Stimulated activated CD8-positive, alpha-beta memory T cell treated with anti-CD3 and anti-CD28 coated beads, Interleukin-12 subunit alpha, Interleukin-12 subunit beta, amount 100 ng/mL, for 1 hour (primary cell): ENCODE measurements around the gene MRPL37.
"Not testable (repeated sequence)": the region's sequence is repeated elsewhere in the genome, so short reads cannot be mapped to it uniquely, and the experiment has no call there.

Experiments
- DNase-seq: peaks from one replicate; pipeline ENCODE4 v3.0.0-alpha.2; 2020; ENCODE audit warnings: low read depth

The MRPL37 gene

DNA sequence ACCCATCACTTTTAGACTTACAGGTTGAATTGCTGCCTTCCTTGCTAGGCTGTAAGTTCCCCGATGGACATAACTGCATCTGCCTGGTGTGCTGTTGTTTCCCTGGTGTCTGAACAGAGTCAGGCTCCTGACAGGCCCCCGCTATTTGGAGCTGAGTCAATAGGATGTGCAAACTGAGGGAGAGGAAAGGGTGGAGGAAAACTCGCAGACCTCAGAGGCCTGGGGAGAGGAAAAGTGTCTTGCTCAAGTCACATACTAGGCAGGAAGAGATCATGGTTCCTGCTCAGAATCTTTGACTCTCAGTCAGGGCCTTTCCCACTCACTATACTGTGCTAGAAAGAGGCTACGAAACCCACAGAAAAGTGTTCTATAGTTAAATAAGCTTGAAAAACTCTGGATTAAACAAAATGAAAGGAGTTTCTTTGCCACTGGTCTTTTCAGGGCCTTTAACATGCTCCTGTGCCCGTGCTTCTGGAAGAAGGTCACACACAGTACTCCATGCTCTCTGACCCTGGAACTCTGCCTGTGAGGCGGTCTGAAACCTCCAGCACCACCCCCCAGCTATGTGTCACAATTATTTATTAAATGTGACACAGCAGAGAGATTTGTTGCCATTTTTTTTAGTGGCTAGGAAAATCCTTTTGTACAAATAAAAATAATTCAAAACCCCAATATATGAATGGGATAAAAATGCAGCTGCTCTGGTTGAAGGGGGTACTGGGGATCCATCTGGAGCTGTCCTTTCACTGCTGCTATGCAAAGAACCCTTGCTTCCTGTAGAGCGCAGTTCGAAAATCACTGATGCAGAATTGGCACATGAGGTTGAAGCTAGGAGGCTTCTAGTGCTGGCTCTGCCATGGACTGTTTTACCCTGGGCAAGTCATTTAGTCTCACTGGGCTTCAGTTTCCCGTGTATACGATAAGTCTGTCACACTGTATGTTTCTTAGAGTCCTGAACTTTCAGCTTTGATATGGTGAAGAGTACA, 27.1 kb upstream of the MRPL37 start:
- no peak for DNase-seq

DNA sequence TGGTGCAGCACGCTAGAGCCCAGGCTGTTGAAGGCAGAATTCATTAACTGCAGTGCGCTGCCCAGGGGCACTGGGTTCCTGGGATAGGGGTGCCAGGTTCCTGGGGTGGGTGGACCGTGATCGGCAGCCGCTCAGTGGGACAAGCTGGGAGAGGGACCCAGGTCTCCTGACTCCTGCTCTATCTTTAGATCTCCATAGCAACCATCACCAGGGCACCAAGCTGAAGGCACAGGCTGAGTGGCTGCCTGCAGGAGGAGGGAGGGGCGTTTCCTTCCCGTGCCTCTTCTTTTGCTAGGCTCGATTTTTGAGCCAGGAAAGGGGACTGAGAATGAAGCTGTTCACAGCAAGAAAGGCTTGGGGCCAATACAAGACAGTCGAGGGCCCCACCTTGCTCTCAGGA, 26.3 kb upstream of the MRPL37 start:
- DNase-seq, result no peak

DNA sequence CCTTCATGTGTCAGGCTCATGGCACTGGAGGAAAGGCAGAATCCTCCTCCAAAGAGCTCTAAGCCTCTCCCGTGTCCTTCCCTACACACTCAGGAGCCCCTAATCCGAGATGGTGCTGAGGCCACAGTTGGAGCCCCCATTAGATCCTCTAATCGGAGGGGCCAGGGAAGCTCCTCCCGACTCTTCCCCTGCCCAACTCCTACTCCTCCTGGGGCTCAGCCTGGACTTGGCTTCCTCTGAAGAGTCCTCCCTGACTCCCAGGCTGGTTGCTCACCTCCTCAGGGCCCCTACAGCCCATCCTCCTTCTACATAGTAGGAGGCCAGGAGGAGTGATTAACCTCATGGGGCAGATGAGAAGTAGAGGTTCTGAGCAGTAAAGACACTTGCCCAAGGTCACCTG, 25.9 kb upstream of the MRPL37 start:
- DNase-seq, result no peak

DNA sequence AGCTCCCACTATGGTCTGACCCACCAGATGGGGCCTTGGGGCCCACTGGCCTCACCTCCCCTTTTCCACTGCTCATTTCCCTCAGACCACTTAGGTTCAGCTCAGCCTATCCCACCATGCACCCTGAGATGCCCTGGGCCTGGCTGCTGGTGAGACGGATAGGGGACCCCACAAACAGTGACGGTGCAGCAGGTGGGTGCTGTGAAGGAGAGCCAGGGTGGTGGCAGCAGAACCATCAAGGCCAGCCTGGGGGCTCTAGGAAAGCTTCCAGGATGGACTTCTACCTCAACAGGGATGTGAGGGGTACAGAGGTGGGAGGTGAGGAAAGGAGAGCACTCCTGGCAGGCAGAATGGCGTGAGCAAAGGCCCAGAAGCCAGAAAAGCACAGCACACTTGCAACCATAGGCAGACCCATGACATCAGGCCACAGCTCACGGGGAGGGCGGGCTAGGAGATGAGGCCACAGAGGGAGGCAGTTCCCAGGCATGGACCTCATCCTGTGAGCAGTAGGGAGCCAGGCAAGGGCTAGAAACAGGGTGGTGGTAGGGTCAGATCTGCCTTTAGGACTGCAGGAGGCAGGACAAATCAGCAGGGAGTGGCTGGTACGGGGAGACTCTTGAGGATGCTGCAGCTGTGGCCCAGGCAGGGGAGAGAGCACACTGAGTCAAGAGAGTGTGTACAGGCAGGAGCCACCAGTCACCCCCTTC, 23.2 kb upstream of the MRPL37 start:
- DNase-seq, result no peak

DNA sequence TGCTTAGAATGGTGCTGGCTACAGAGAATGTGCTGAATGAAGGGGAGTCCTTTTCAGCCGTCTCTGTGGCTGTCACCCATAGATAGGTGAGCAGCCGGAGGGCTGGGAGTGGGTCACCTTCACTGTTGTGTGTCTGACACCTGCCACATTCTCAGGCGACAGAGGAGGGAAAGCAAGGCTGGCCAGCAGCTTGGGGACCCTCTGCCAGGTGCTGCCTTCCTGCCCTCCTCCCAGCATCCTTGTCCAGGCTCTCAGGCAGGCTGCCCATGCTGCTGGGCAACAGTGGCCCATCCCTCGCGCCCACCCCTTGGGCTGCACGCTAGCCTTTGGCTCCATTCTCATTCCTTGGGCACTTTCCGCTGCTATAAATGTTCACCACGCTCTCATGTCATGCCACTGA, 22.2 kb upstream of the MRPL37 start:
- no peak for DNase-seq

DNA sequence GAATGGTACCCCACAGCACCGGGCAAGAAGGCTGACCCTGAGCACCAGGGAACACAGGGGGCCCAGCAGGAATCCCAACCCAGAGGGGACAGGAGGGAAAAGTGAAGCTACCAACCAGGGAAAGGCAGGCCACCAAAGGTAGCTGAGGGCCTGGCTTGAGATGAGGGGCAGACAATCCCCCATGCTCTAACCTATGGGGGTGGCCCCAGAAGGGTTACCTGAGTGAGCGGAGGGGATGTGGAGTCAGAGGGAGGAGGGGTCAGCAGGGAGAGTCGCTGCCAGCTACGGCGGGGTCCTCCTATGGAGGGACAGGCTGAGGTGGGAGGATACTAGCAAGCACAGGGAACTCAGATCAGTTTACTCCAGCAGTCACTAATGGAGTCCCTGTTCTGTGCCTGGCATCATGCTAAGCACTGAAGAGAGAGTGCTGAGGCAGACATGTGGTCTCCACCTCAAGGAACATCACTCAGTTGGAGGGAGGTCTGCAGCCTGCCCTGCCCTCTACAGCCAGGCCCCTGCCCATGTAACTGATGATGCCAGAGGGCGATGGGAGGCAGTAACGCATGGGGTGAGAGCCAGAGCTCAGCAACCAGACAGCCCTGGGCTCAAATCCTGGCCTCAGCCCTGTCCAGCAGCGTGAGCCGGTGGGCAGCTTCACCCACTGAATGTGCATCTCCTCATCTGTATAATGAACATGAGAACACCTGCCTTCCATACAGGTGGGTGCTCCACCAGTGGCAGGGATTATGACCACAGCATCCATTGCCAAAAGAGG, 21.5 kb upstream of the MRPL37 start:
- DNase-seq, result no peak

DNA sequence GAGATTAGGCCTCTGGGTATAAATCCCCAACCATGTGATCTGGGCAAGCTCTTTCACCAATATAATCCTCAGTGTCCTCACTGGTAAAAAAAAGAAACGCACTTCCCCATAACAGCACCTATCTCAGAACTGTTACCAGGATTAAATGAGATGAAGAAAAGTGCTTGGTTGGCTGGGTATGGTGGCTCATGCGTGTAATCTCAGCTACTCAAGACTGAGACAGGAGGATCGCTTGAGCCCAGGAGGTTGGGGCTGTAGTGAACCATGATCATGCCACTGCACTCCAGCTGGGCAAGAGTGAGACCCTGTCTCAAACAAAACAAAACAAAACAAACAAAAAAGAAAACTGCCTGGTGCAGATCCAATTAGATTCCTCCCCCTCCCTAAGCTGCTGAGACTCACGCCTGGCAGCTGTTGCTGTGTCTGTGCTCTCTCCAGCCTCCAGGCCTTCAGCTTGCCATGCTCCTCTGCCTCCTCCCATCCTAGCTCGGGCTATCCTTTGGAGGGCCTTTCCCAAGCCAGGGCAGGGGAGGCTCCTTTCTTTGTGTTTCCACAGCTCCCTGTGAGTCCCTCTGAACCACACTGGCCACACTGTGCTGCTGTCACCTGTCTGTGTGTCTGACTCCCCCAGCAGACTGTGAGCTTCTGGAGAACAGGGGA, 19.1 kb upstream of the MRPL37 start:
- DNase-seq, result no peak

DNA sequence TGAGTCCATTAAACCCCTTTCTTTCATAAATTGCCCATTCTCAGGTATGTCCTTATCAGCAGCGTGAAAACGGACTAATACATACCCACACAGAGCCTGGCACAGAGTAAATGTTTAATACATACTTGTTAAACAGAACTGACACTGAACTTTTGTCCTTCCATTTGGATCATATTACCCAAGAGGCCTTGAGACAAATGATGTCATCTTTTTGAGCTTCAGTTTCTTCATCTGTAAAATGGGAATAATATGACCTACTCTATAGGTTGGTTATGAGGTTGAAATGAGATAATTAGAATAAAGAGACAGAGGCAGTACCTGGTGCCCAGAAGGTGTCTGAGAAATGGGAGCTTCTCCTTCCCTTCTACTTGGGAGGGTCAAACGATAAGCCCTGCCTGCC, 13.9 kb upstream of the MRPL37 start:
- DNase-seq, result no peak

DNA sequence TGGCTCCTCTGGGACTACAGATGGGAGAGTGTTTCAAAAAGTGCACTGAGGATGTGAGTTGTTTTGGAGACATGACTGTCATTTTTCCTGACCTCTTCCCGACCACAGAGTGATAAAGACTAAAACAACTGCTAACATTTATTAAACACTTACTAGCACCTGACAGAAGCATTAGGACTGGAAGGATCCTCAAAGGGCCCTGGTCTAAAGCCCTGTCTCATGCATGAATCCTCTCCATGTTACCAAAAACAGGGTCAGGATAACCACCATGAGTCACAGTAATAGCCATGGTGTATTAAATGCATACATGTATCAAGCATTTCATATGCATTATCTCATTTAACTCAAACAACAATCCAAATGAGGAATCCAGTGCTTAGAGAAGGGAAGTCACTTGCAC, 11.7 kb upstream of the MRPL37 start:
- DNase-seq, result no peak

DNA sequence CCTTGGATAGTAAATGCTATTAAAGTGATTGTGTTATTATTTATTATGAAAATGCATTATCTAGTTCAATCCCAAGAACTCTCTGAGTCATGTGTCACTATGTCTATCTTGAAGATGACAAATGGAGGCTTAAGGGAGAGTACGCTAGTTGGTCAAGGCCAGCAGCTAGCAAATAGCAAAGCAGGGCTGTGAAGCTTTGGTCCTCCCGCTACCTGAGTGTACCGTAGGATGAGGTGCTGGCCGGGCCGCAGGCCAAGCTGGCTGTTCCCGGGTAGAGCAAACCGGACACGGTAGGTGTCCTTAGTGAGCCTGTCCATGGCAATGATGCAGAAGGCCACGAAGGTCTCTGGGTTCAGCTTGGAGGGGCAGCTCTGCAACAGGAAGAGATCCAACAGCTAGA, 9.4 kb upstream of the MRPL37 start:
- no peak for DNase-seq

DNA sequence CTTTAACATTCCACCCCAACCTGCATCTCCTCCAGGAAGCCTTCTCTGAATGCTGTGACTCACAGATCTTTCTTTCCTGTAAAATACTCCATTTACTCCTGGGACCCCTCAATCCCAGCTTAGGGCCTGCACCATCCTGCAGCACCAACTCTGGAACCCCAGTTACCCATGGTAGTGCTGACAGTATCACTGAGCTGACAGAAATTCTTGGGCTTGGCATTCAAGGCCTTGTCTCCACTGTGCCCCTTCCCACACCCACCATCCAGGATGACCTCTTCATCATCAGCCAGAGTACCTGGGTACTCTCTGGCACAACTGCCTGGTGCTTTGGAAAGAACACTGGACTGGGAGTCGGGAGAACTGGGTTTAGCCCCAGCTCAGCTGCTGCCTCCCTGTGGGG, 8.4 kb upstream of the MRPL37 start:
- no peak for DNase-seq

DNA sequence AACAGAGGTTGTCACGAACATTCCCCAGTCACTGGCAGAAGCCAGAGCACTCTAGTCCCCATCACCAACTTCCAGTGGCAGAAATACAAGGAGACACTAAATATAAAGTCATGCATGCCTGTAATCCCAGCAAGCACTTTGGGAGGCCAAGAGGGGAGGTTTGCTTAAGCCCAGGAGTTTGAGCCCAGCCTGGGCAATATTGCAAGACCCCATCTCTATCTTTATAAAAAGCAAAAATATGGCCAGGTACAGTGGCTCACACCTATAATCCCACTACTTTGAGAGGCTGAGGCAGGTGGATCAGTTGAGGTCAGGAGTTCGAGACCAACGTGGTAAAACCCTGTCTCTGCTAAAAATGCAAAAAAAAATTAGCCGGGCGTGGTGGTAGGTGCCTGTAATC, 6.5 kb upstream of the MRPL37 start:
- DNase-seq, result no peak

DNA sequence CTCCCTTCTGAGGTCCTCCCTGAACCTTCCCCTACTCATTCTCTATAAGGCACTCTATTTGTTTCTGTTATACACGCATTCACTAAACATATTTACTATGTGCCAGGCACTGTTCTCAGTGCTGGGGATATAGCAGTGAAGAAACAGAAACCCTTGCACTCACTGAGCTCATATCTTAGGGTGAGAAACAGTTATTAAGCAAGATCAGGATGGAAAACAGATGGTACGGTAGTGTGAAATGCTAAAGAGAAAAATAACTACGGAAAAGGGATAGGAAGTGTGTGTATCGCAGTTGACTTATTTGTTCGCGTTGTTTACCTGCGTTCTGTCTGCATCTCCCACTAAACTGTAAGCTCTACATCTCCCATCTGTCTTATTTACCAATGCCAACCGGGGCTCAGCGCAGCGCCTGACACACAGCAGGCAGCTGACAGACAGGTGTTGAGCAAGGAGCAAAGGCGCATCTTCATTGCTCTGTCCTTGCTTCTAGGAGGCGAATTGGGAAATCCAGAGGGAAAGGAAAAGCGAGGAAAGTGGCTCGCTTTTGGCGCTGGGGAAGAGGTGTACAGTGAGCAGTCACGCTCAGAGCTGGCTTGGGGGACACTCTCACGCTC, 709 bp upstream of the MRPL37 start:
- no peak for DNase-seq

DNA sequence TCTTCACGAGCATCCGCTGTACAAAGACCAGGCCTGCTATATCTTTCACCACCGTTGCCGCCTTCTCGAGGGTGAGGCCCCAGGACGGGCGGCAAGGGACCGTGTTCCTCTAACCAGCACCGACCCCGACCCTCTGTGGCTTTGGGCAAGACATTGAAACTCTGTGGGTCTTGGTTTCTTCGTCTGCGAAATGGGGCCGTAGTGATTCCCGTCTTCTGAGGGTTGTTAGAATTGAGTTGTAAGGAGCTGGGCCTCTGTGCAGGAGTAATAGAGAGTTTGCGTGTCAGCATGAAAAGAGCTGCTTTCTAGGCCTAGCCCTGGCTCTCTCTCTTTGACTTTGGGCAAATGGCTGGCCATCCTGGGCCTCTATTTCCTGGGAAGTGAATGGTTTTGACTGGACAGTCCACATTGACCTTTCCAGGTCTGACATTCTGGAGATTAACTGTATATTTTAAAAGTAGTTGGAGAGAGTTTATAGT, 591 bp downstream of the MRPL37 start:
- no peak for DNase-seq

DNA sequence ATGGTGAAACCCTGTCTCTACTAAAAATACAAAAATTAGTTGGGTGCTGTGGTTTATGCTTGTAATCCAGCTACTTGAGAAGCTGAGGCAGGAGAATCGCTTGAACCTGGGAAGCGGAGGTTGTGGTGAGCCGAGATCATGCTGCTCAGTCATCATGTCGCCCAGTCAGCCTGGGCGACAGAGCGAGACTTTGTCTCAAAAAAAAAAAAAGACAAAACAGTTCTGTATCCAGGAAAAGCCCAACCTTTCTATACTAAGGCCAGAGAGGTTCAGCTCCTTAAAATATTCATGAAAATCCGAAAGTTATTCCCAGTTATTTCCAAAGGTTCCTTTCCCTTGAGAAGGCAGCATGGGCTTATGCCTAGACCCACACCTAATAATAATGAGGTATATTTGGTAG, 4.2 kb downstream of the MRPL37 start:
- no peak for DNase-seq

DNA sequence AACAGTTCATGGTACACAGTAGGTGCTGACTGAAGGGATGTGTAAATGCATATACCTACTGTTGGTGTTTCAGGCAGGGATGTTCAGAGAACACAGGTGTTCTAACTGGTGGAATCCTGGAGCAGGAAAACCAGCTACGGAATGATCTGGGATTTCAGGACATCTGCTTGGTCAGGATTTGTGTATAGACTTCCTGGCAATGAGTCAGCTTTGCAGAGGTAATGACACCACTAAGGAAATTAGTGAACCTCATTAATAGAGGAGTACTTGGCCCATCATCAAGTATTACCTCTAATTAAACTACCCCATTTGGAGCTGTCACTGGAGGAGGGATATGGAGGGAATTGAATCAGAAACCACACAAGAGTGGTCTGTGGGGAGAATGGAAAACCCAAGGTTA, 7.3 kb downstream of the MRPL37 start:
- DNase-seq, result no peak

DNA sequence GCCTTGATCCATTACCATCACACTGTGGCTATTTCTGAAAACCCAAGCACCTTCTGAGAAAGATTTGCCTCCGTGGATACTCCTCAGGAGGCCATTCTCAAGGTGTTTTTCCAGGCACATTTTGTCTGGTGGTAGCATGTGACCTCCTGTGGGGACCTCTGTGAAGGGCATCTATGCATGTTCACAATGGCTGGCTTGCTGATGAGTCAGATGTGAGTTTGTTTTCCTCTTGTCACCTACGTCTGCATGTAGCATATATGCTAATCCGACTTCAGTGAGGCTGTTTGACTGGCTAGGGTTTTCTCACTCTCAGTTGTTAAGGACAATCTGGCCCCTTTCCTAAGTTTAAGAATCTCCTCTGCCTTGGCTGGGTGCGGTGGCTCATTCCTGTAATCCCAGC, 7.9 kb downstream of the MRPL37 start:
- DNase-seq, result not testable (repeated sequence)

DNA sequence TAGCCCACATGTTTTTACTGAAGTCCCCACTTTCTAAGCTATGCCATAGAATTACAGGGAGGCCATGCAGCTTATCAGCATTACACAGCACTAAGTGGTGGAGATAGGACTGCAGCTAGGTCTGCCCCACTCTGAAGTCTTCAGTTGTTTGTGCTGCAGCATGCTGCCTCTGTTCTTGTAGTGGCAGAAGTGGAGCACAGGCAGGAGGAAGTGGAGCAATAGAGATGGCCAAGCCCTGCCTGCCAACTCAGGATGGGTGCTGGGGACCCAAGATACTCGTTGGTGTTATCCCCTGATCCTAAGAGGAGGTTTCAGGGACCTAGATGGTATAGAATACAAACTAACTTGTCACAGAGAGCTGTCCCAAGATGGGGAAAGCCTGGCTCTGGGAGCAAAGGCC, 12.9 kb downstream of the MRPL37 start:
- no peak for DNase-seq

DNA sequence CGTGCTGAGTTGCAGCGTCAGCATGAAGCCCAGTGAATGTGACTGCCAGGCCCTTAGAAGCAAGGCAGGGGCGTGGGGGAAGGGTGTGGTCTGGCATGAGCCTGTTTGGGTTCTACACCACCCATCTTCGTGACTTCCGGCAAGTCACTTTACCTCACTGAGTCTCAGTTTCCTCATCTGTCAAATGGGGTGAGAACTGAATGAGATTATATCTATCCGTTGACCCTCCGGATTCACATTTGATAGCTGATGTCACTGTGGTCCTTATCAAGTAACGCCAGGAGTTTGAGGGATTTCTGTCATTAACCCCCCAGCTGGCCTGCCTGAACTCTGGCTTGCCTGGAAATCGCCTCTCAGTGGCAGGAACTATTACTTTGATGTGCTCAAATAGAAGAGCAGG, 15.6 kb downstream of the MRPL37 start:
- DNase-seq, result no peak

DNA sequence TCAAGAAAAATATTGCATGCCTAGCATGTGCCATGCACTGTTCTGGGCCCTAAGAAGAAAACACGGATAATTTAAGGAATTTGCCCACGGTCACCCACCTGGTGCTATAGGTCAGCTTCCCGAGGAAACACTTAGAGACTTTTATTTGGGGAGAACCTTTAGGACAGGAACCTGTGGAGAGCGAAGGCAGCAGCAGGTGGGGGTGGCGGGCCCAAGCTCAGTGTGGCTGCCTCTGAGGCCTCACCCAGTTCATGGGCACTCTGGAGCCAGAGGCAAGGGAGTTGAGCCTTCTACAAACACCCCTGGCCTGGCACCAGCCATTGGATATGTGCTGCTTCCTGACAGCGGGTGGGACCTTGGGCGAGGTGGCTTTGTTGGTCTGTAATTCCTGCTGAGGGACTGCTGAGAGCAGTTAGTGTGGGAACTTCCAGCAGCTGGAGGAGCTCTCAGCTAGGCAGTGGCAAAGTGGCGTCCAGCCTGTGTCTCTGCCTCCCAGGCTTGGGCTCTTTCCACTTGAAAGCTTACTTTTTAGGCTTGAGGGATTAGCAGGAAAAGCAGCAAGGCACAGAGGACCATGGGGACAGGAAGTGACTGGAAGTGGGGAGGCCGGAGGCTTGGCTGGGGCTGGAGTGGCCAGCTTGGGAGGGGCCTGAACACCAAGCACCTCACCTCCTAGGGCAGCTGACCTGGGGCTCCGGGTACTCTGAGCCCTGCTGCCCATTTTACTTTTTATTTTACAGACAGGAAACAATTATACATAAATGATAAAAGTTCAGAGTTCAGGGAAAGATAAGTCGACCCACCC, 19.1 kb downstream of the MRPL37 start:
- no peak for DNase-seq

DNA sequence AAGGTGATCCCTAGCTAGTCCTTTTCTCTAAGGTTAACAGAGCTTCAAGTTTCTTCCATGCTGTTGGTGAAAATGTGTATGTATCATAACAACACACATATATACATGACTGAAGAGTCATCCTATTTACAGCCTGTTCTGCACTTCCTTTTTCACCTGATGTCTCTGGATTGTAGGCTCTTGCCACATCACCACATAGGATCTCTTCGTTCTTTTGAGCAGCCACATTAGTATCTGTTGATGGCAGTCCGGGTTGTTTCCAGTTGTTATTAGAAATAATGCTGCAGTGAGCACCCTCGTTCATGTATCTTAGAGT, 19.7 kb downstream of the MRPL37 start:
- DNase-seq, result no peak
